Measurements from ENCODE around the gene CUL1.

CUL1 gene

DNA sequence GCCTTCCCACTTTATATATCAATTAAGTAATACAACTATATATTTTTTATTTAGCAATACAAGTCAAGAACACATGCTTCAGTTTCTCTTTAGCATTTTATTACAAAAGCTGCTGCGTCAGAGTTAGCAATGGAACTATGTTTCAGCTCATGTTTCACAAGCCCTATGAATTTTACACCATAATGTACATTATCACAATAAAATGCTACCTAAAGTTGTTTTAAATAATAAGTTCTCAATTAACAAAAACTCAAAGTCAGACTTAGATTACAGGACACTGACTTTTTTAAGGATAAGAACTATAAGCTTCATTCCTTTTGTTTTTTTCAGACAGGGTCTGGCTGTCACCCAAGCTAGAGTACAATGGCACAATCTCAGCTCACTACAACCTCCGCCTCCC lies 133.1 kb downstream of the CUL1 start:
- no peak for TF ChIP-seq POLR2A (IDR thresholded peaks at IDR 0.05; ENCODE audit: low read depth, low read length)
- FAIRE-seq (peak; percentile 33), DNase-seq (ENCODE audit: insufficient read length, low spot score) (no peak)

- no peak for FAIRE-seq
- DNase-seq (ENCODE audit: insufficient read length, low spot score): no peak
- no peak for TF ChIP-seq POLR2A (IDR thresholded peaks at IDR 0.05; ENCODE audit: low read depth, low read length)
Measured at GRCh38 chr7:148834605-148835004, 135.9 kb downstream of the CUL1 start.

DNA sequence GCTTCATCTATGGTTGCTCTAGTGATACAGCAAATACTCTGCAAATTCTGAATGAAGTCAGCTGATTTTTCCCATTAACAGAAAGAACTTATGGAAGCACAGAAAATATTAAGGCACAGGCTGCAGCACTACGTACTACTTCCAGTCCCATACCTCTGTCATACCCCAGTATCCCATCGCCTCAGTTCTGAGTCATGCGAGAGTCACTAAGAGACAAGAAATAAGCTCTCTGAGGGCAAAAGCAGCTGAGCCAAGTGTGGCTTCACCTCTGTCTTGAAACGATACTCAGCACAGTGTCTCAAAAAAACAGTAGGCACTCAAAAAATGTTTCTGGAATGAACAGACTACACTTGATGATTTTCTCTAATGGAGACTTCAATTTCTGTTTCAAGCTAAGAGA lies 137.2 kb downstream of the CUL1 start:
- DNase-seq (ENCODE audit: insufficient read length, low spot score) (no peak), FAIRE-seq (no peak)
- no peak for TF ChIP-seq POLR2A (IDR thresholded peaks at IDR 0.05; ENCODE audit: low read depth, low read length)

DNA sequence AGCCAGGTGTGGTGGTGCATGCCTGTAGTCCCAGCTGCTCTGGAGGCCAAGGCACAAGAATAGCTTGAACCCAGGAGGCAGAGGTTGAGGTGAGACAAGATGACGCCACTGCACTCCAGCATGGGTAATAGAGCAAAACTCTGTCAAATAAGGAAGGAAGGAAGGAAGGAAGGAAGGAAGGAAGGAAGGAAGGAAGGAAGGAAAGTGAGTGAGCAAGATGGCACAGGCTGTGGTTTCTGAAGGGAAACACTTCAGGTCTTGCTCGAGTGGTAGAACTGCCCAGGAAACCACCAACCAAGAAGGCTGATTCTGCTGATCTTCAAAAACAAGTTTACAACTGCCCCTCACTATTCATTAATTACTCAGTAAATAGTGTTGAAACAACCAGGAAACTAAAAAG lies 140.2 kb downstream of the CUL1 start:
- FAIRE-seq (no peak), DNase-seq (ENCODE audit: insufficient read length, low spot score) (no peak)

DNA sequence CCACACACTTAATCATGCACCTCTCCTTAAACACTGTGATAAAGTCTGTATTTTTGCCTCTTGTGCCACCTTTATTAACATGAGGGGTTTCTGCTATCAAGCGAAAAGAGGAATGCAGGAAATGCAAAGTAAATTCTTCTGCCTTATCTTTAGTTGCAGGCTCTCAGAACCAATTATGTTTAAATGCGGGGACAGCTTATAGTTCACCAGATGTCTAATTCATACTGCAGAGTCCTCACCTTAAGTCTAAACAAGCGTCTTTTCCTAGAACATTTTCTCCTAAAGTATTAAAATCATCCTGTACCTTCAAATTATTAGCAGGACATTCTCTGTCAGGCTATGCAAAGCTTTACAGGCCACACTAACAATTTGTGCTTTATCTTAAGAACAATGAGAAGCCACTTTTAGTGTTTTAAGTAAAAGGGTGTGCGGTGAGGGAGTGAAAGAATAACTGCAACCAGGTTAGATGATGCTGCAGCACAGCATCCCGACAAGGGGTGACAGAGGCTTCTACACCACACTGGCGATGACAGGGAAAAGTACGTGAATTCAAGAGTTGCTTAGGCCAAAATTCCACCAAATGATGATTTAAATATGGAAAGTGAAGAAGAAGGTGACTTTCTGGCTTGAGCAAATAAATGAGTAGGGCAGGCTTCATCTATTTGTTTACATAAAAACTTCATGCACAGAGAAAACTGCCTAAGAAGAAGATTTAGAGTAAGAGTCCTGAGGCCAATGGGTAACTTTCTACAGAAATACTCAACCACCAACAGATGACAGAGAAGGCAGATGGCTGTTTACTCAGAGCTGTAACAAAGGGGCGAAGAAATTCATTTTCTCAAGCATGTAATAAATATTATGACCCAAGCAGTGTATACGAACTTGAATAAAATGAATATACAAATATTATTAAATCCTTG lies 149.4 kb downstream of the CUL1 start:
- DNase-seq (ENCODE audit: insufficient read length, low spot score): no peak
- no peak for TF ChIP-seq POLR2A (IDR thresholded peaks at IDR 0.05; ENCODE audit: low read depth, low read length)
- FAIRE-seq: no peak

More for the DNA sequence above, 140.2 kb downstream of the CUL1 start:
- no peak for TF ChIP-seq POLR2A (IDR thresholded peaks at IDR 0.05; ENCODE audit: low read depth, low read length)

DNA sequence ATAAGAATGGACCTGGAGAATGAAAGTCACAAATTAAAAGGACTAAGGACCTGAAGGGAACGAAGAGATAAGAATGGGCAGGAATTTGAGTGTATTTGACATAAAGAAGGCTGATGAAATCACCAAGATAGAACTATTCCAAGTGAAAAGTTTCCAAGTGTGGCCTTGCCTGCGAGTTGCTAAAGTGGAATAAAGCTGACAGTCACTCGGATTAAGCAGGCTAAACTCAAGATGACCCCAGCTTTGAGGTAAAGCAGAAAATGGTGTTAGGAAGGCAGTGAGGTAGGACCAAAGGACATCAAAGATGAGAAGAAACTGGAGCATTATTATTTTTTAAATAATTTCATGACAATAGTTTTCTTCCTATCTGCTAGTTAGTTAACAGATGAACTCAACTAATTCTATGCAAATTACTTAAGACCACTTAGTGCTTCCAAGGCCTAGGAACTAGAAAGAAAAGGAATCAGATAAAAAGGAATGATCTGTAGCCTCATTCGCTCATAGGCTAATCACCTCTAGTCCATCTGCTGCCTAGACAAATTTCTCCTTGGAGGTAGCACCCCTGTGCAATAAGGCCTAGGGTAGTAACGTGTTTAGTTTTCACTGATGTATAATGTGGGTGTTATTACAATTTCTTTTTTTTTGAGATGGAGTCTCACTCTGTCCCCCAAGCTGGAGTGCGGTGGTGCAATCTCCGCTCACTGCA lies 150.8 kb downstream of the CUL1 start:
- no peak for TF ChIP-seq POLR2A (IDR thresholded peaks at IDR 0.05; ENCODE audit: low read depth, low read length)
- FAIRE-seq: no peak
- DNase-seq (ENCODE audit: insufficient read length, low spot score): no peak

DNA sequence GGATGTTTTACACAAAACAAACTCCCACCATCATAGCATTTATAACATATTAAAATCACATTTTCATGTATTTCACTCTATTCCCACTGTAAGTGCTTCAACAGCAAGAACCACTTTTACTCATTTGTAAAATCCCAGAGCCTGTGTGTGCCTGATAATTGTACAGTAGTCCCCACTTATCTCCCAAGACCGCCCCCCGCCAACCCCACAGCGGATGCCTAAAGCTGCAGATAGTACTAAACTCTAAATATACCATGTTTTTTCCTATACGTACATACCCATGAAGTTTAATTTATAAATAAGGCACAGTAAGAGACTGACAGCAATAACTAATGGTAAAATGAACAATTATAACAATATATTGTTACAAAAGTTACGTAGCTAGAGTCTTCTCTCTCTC lies 151.9 kb downstream of the CUL1 start:
- DNase-seq (ENCODE audit: insufficient read length, low spot score) (no peak), FAIRE-seq (no peak)
- TF ChIP-seq POLR2A (IDR thresholded peaks at IDR 0.05; ENCODE audit: low read depth, low read length): no peak

All from H54 (cell line).